Stimulated activated CD4-positive, alpha-beta T cell treated with anti-CD3 and anti-CD28 coated beads, Interleukin-4, amount 100 ng/mL, for 4 hours (primary cell): Measurements from ENCODE around the gene ZFP14.
"Not testable (repeated sequence)": the region's sequence is repeated elsewhere in the genome, so short reads cannot be mapped to it uniquely, and the experiment has no call there.

Source experiments
- DNase-seq, 2 experiments: peaks; one replicate each; pipeline ENCODE4 v3.0.0-alpha.2; 2020

ZFP14 gene

DNA sequence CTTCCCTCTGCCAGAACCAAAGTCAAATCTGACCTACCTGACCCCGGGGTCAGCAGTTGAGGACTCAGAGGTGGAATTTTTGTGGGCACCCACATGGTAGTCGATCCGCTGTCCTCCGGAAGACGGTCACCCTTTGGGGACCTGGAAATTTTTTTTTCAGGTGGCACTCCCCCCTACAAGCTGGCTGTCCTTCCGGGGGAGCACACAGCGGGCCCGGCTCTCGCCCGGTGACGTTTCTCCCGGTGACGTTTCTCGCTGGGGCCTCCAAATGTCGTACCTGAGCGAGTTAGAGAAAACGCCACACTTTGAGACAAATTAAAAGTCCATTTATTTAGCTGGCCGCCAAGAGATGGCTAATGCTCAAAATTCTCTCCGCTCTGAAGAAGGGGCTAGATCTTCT, 48.8 kb downstream of the ZFP14 start:
- no peak for DNase-seq

DNA sequence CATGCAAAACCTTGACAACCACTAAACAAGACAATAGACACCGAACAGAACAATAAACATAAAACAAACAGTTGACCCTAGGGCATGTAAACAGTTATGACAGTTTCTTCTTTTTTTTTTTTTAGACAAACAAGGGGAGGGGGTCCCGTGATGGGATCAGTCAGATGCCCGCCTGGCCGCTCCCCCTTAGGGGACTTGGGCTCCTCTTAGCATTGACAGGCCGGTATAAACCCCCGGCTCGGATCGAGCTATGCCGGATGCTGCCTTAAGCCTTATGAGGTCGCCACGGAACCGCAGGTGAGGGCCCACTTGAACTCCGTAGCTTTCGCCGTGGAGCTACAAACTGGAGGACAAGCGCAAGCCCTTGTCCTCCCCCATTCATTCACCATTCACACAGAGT, 49.5 kb downstream of the ZFP14 start:
- not testable (repeated sequence) for DNase-seq

DNA sequence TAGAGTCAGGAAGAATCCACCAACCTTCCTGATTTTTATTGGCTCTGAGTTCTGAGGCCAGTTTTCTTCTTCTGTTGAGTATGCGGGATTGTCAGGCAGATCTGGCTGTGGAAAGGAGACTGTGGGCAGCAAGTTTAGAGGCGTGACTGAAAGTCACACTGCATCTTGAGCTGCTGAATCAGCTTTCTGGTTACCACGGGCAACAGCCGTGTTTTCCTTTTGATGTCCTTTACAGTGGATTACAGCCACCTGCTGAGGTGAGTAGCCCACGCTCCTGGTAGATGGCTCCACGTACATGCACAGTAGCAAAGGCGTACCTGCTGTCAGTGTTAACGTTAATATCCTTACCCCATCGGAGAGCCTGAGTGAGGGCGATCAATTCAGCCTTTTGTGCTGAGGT, 52.4 kb downstream of the ZFP14 start:
- DNase-seq: not testable (repeated sequence)

DNA sequence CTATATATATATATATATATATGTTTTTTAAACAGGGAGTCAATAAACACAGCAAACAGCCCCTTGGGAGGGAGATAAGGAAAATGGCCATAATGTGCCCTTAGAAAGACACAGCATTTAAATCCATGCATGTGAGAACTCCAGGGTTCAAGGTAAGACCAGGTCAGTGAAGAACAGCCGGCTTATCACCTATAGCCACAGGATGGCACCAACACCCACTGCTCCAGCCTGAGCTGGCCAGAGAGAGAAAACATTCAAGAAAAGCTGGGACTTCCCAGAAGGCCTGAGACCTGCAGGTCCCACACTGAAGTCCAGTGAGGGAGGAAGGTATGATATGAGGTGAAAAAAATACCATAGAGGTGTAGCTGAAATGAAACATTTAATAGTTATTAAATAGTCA, 63.8 kb downstream of the ZFP14 start:
- not testable (repeated sequence) for DNase-seq

DNA sequence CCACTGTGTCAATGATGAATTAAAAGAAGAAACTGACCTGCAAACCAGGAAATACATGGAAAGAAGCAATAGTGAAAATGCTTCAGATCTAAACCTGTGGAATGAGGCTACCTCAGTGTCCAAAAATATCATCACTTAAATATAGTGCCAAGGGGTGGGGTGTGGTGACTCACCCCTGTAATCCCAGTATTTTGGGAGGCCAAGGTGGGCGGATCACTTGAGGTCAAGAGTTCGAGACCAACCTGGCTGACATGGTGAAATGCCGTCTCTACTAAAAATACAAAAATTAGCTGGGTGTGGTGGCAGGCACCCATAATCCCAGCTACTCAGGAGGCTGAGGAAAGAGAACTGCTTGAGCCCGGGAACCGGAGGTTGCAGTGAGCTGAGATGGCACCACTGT, 64.9 kb downstream of the ZFP14 start:
- DNase-seq: not testable (repeated sequence)

DNA sequence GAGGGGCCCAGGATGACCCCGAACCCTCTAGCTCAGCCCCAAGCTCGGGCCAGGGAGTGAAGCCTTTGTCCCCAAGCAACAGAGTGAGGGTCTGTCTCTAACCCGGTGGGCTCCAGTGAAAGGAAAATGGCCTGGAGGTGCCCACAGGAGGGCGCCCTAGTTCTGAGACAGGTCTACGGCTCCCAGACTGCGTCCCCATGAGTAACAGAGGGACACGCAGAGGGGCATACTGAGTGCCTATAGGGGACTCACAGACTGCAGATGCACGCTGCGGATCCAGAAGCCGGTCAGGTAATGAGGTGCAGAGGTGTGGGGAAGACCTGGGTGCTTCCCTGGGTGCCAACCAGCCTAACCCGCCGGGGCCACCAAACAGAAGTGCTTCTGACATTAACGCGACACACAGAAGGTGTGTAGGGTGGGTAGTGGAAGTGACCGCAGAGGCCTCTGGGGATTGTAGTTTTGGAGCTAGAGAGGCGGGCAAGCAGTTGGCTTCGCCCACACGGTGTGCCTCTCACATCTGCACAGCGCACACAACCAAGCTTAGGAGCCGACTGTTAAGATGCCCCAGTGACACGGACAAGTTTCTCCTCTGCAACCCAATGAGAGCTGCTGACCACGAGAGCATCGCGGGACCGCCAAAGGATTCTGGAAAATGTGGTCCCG, 67.8 kb downstream of the ZFP14 start:
- not testable (repeated sequence) for DNase-seq

DNA sequence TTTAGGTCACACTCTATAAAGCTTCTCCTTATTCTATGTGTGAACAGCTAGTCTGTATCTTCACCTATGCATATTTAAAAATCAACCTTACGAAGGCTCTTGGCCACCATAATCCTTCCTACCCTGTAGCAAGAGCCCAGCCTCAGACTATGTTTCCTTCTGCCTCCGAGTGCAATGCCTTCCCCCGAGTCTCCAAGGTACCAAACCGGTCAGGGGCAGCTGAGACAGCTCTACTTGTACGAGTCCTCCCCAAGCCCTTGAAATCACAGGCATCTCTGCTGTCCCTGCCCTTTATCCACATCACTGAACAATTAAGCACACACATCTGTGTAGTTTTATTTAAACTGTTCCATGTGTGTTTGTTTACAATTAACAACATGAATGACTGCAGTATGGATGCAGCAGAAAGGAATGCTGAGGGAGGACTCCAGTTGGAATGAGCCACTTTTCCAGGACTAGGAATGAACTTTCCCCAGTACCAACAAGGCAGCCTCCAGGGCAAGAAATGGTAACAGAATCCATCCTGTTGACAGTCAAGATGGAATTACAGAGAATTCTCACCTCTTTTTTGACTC, 68.5 kb downstream of the ZFP14 start:
- not testable (repeated sequence) for DNase-seq

DNA sequence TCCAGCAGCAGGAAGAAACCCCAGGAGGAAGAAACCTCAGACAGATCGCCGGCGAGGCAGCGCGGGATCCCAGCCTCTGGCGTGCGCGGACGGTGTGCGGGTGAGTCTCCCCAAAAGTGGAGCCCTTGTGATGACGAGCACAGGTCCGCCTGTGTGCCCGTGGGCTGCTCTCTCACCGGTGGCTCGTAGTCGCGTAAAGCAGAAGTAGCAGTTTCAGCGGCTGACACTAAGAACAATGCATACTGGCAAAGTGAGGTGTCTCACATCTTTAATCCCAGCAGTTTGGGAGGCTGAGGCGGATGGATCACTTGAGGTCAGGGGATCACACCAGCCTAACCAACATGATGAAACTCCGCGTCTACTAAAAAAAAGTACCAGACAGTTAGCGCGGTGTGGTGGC, 69.2 kb downstream of the ZFP14 start:
- not testable (repeated sequence) for DNase-seq

DNA sequence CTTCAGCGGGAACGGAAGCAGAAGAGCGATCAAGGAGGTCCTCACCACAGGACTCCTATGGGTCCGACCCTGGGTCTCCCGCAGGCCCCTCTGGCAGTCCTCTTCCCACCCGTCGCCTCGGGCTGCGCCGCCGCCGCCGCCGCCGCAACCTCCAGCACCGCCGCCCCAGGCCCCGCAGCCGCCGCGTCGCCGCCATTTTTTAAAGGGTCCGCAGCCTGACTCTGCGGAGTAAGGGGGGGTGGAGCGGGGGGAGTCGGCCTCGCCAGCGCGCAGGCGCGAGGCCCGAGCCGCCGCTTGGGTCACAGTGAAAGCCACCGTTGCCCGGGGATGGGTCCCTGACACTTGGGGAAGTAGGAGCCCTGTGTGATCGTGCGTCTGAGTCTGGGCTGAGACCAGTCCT, 69.7 kb downstream of the ZFP14 start:
- not testable (repeated sequence) for DNase-seq

DNA sequence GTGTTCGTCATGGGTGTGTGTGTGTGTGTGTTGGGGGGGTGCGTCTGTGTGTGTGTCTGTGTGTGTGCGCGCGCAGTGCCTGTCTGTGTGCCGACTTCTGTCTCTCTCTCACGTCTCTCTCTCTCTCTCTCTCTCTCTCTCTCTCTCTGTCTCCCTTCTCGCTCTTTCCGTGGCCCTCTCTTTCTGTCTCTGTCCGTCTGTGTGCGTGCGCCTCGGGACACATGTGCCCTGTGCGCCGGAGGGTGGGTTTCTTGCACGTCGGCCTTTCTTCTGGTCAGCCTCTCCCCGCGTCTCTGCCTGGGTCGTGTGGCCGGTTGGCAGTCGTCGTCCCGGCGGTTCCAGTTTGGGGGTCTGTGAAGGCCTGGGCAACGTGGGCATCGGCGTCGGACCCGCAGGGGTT, 86.7 kb downstream of the ZFP14 start:
- DNase-seq: not testable (repeated sequence)
